ENCODE measurements around the gene HECW1.
"Not testable (repeated sequence)": the region's sequence is repeated elsewhere in the genome, so short reads cannot be mapped to it uniquely, and the experiment has no call there.

The HECW1 gene

DNA sequence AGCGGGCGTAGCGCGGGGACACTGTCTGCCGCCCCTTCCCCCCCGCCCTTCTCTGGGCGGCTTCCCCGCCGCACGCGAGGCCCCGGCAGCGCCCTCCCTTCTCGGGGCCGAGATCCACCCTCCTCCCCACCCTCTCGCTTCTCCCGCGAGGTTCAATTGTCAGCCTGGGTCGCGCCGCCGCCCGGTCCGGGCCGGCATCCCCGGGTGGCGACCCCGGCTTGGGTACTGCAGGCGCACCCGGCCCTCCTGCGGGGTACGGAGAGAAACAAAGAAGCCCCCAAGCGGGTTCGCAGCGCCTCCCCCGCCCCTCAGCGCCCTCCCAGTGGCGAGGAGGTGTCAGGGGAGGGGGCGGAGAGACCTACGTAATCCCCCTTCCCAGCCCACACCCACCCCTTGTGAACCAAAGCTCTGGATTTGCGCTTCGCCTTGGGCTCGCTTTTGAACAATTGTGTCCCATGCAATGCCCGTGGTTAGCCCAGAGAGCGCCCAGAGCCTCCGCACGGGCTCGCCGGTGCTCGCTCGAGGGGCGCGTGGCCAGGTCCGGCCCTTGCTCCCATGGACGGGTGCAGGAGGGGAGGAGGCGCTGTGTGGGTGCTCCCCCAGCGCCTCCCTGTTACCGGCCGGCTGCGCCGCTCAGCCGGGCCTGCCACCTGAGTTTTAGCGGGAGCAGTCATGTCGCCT, 634 bp downstream of the HECW1 start:
- no peak for DNase-seq

DNA sequence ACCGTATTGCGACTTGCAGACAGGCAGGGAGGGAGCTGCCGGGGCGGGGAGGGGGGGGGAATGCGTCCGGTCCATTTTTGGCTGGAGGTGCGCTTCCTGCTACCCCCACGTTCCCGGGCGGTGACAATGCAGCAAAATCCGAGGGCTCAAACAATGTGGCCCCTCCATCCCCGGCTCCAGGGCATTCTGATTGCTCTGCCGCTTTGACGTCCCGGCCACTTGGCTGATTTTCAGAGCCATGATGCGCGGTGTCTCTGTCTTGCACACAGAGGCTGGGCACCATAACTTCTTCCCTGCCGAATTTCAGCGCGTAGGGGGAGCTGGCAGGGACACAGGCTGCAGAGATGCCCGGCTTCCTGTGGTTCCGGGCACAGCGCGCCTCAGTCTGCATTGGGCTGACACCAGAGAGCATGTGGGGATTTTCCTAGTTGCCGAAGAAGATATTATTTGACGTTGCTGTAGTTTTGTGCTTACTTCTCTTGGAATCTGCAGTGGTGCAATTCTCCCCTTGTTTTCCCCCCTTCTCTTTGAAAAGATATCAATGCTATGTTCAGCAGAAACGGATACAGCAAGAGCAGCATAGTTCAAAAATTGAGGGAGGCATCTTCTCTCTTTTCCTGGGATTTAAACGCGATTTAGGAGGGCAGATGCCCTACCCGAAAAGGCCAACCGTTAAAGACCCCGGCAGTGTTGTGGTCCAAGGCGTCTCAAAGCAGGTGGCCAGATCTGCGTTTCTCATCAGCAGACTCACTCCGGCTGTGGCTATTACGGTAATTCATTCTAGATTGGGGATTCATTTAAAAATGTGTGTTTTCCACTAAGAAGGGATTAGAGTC, 1.4 kb downstream of the HECW1 start:
- DNase-seq = no peak

- no peak for DNase-seq
Measured at GRCh38 chr7:43114458-43114780, 2.0 kb downstream of the HECW1 start.

- DNase-seq = no peak
Measured at GRCh38 chr7:43116451-43116850, 4.0 kb downstream of the HECW1 start.

DNA sequence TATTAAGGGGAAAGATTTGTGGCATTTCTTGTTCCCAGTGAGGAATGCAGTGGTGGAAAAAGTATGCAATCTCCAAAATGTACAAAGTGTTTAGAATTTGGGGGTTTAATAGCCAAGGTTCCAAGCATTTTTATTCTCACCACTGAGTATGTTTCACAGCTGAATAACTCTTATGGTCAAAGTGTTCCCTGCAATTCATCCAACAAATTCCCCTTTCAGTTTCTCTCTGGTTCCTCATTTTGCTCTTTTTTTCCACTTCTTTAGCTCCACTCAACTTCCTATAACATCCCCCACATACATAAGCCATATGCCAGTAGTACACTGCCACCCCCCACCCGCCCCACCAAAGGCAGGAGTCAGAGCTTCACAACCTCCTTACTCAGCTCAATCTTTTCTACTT, 4.6 kb downstream of the HECW1 start:
- no peak for DNase-seq

GRCh38 chr7:43117861-43118260, 5.4 kb downstream of the HECW1 start:
- DNase-seq = no peak

DNA sequence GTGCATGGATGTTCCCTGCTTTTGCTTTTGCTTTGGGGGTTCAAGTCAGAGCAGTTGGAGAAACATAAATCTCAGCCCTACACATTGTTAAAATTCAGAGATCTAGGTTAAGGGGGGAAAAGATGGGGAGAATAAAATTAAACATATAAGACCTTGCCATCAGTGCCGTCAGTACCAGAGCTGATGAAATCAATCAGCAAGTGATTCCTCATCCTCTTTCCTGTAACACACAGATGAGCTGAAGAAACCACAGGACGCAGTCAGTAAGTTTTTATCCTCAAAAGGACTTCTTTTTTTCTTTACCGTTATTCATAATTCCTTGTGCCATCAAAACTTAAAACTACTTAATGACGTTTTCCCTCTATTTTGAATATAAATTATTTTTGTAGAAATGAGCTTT, 5.9 kb downstream of the HECW1 start:
- DNase-seq = no peak

- DNase-seq = no peak
Measured at GRCh38 chr7:43119371-43120075, 7.1 kb downstream of the HECW1 start.

GRCh38 chr7:43121973-43122372, 9.5 kb downstream of the HECW1 start:
- DNase-seq = no peak

DNA sequence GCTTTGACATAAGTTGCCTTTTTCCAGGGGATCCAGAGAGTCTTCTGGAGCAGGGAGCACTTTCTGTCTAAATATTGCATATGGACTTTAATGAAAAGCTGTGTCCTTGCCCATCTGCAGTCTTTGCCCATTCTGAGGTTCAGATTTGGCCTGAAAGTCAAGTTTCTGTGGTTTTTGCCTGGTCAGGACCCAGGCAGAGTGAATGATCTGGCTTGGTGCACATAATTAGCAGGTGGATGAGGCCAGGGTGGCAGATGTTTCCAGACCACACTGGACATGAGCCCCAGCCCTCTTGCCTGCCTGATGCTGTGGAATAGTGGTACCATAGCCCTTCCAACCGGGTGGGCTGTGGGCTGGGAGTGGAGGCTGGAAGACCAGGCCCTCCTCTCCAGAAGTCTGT, 11.0 kb downstream of the HECW1 start:
- DNase-seq = no peak

GRCh38 chr7:43124388-43124787, 11.9 kb downstream of the HECW1 start:
- no peak for DNase-seq

GRCh38 chr7:43130347-43130746, 17.9 kb downstream of the HECW1 start:
- no peak for DNase-seq

- no peak for DNase-seq
Measured at GRCh38 chr7:43135129-43135528, 22.7 kb downstream of the HECW1 start.

- DNase-seq = no peak
Measured at GRCh38 chr7:43136064-43136463, 23.6 kb downstream of the HECW1 start.

DNA sequence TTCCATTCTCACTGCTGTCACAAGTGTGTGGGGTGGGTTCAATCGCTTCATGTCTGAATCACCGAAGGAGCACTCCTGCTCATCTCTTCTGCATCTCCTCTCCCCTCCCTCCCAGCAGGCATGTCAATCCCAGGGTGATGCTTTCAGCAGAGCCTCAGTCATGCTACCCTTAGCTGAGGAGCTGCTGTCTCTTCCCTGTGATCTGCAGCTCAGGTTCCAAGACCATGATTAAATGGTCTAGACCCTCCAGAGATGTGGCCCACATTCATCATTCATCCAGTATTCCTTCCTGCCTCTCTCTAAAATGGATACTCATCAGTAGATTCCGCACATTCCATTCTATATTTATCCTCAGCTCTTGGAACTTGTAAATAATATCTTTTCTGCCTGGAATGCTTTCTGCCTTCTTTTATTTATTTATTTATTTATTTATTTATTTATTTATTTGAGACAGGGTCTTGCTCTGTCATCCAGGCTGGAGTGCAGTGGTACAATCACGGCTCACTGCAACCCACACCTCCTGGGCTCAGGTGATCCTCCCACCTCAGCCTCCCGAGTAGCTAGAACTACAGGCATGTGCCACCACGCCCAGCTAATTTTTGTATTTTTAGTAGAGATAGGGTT, 24.8 kb downstream of the HECW1 start:
- not testable (repeated sequence) for DNase-seq

GRCh38 chr7:43137811-43138210, 25.4 kb downstream of the HECW1 start:
- no peak for DNase-seq

DNA sequence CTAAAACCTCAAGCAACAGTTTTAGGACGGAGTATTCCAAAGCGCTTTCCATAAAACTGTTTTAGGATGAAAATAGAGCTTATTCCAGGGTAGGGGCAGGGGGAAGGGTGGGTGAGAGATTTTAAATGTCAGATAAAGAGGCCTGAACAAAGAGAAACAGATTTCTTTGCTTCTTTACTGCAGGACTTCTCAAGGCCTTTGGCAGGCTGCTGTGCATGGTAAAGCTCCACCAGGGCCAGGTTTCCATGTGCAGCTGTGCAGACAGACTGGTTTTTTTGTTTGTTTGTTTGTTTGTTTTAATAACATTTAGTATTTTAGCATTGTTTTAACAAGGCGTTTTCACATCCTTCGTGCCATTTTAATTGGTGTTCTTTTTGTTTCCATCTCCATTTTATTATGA, 26.3 kb downstream of the HECW1 start:
- DNase-seq = no peak

DNA sequence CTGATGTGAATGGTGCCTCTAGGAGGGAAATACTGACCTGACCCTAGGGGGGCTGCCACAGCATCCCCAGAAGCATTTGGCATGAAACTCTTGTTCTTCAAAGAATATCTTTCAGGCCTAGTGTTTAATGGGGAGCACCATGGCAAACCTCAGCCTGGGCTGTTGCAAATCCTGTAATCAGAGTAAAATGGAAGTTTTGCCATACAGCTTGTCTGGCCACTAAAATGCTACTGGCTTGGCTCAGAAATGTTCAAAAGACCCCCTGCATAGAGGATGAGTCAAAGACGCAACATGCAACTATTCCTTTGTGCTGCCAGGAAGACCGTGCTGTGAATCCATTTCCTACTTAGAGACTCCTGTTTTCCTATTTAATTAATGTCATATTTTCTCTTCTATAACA, 26.7 kb downstream of the HECW1 start:
- DNase-seq = no peak

DNA sequence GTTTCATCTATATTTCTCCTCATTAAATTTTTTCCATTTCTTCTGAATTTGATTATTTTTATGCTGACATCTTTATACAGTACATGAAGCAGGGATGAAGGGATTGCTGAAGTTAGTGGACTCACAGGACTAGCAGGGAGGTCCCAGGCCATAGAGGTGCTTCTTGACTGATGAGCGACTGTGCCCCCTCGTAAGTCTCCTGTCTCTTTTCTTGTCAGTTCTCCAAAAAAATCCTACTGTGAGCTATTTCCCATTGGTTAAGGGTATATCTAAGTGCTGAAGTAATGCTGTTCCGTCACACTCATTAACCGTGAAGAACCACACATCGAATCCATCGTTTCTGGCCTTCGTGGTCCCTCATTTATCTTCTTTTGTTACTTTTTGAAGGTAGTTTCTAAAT, 27.7 kb downstream of the HECW1 start:
- DNase-seq = no peak

DNA sequence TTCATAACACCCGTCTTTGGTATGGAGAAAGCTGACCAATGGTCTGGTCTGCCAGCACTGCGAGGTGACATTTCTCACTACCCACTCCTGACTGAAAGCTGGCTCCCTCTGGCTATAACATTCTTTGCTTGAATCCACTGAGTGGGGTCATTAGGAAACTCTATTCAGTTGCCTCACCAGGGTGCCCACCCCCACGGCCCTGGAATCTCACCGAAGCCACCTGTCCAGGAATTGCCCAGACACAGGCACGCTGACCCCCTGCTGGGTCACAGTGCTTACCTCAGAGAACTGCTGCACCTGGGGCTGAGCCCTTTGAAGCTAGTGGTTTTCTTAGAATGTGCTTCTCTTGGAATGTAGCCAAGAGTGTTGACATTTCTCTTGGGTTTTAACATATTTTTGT, 28.6 kb downstream of the HECW1 start:
- DNase-seq = no peak

- DNase-seq = no peak
Measured at GRCh38 chr7:43142703-43143102, 30.3 kb downstream of the HECW1 start.

DNA sequence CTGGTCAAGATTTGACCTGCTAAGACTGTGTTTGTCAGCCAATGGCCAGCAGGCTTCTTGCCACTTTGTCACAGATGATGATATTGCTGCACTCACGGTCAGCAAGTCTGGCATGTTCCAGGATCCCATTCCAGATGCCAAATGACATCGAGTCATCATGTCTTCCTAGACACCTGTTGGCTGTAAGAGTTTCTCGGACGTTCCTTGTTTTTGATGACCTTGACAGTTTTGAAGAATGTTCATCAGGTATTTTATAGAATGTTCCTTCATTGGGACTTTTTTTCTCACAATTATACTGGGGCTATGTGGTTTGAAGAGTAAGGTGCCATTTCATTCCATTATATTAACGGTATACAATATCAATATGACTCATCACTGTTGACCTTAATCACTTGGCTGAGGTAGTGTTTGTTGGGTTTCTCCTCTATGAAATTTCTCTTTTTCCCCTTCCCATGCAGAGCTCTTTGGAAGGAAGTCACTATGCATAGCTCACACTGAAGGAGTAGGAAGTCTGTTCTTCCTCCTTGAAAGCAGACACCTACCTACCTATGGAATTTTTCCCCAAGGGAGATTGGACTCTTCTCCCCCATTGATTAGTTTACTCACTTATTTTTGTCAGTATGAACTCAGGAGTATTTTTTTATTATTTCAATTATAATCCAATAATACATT, 31.6 kb downstream of the HECW1 start:
- no peak for DNase-seq

- DNase-seq = no peak
Measured at GRCh38 chr7:43148161-43148731, 35.8 kb downstream of the HECW1 start.

Measured in activated T-cell treated with anti-CD3 and anti-CD28 coated beads, Interleukin-2, amount 50 U/mL, for 1 hour (primary cell).